PC-9 (cell line): ENCODE data around the gene C14orf119. TPM values are rescaled to one million over a fixed set of nuclear protein-coding genes. Genes with fewer than 3 reads are reported as not detected.

Experiments
- BruUV-seq: library from RNA; stranded (reverse); fragments of 400-500 nt; replicated peaks from 2 replicates; lab custom pipeline; 2021; lab: Mats Ljungman, UMichigan
- CTCF ChIA-PET: fragments of 300-600 bp; sonication (Branson Sonifier 250); formaldehyde crosslinking; loops from one replicate; lab custom pipeline; 2022; ENCODE audit warnings: antibody characterized with exemption; lab: Charles Lee
- POLR2A ChIA-PET: fragments of 300-600 bp; sonication (Branson Sonifier 250); formaldehyde crosslinking; loops from one replicate; lab custom pipeline; 2022; ENCODE audit warnings: antibody characterized with exemption; ENCODE audit not compliant: unreplicated experiment; lab: Charles Lee
- DNase-seq, 2 experiments: peaks; one replicate each; pipeline versions ENCODE4 v3.0.0 to v3.0.0-alpha.2; 2015 to 2022; ENCODE audit warnings: mixed read lengths in 1 of 2
- H2AFZ ChIP-seq: fragments of 200-600 bp; sonication (generic); 2 replicates; pipeline ENCODE4 v1.8.1; 2017; ENCODE audit warnings: antibody characterized with exemption
- H3F3A ChIP-seq: fragments of 200-600 bp; sonication (generic); 2 replicates; pipeline ENCODE4 v1.8.1; 2017; ENCODE audit warnings: antibody characterized with exemption, mild to moderate bottlenecking, low read depth; ENCODE audit not compliant: insufficient read depth
- H3K27ac ChIP-seq: fragments of 200-600 bp; sonication (generic); 2 replicates; pipeline ENCODE4 v1.6.1; 2016; ENCODE audit warnings: mixed run types
- H3K27me3 ChIP-seq: fragments of 200-600 bp; sonication (generic); 2 replicates; pipeline ENCODE4 v1.6.1; 2016; ENCODE audit warnings: low read depth, mixed run types; ENCODE audit not compliant: insufficient read depth
- H3K36me3 ChIP-seq: fragments of 200-600 bp; sonication (generic); 2 replicates; pipeline ENCODE4 v1.6.1; 2016; ENCODE audit warnings: low read depth, mixed run types
- H3K4me1 ChIP-seq: fragments of 200-600 bp; sonication (generic); replicated peaks from 2 replicates; pipeline ENCODE4 v1.6.1; 2016; ENCODE audit warnings: mixed run types; ENCODE audit not compliant: insufficient read depth
- H3K4me2 ChIP-seq: fragments of 200-600 bp; sonication (generic); 2 replicates; pipeline ENCODE4 v1.6.1; 2017; ENCODE audit warnings: mixed run types
- H3K4me3 ChIP-seq: fragments of 200-600 bp; sonication (generic); 2 replicates; pipeline ENCODE4 v1.6.1; 2016; ENCODE audit warnings: mixed run types
- H3K79me2 ChIP-seq: fragments of 200-600 bp; sonication (generic); 2 replicates; pipeline ENCODE4 v1.6.1; 2017; ENCODE audit warnings: low read depth, mixed run types
- H3K9me2 ChIP-seq: fragments of 200-600 bp; sonication (generic); 2 replicates; pipeline ENCODE4 v1.8.1; 2017; ENCODE audit warnings: mild to moderate bottlenecking; ENCODE audit not compliant: insufficient read depth
- H3K9me3 ChIP-seq: fragments of 200-600 bp; sonication (generic); 2 replicates; pipeline ENCODE4 v1.8.1; 2016; ENCODE audit warnings: low read depth; ENCODE audit not compliant: insufficient read depth
- H4K20me1 ChIP-seq: fragments of 200-600 bp; sonication (generic); 2 replicates; pipeline ENCODE4 v1.8.1; 2017; ENCODE audit not compliant: insufficient read depth
- CTCF ChIP-seq: fragments of 200-600 bp; sonication (generic); conservative IDR thresholded peaks from 2 replicates; pipeline ENCODE4 v1.6.1; 2017; ENCODE audit warnings: mixed run types, antibody characterized with exemption, mild to moderate bottlenecking, moderate library complexity
- EZH2 ChIP-seq: fragments of 200-600 bp; sonication (generic); IDR thresholded peaks from 2 replicates; pipeline ENCODE4 v1.8.0; 2017; ENCODE audit warnings: antibody characterized with exemption, low read depth
- intact Hi-C: fragments of 100-400 bp; cut with micrococcal nuclease; formaldehyde crosslinking; loops from one replicate; pipeline ENCODE4 v1.10.0; 2022; ENCODE audit not compliant: unreplicated experiment
- total RNA-seq: library from RNA; stranded (reverse); gene quantifications from 2 replicates; pipeline ENCODE4 v1.2.3, GENCODE V29; 2021

The C14orf119 gene
- total RNA-seq, 1 experiment from 2014 or later, result 46.5 TPM

- DNase-seq, result no peak
- no peak for TF ChIP-seq CTCF
- peaks cover 3% of the 10 kb centered on the region; the same call in 1 of the 2 replicates for H3F3A ChIP-seq
- no peaks in the 10 kb centered on the region for H3K9me2 ChIP-seq
- no peaks in the 10 kb centered on the region for H3K27me3 ChIP-seq
- no TSS peak for BruUV-seq
- H3K27ac ChIP-seq, result no peak overlapping the region
- H3K9me3 ChIP-seq, result no peaks in the 10 kb centered on the region
- H4K20me1 ChIP-seq, result no peaks in the 10 kb centered on the region
- H3K36me3 ChIP-seq, result peaks cover 30% of the 10 kb centered on the region
- POLR2A ChIA-PET, result no interaction called here
- no peak overlapping the region for H3K4me3 ChIP-seq
- no peak overlapping the region for H2AFZ ChIP-seq
- peaks cover 20% of the 10 kb centered on the region for H3K79me2 ChIP-seq
- intact Hi-C loops, result no loop called here
- no peaks in the 10 kb centered on the region for H3K4me1 ChIP-seq
- H3K4me2 ChIP-seq, result no peak overlapping the region
- CTCF ChIA-PET, result no interaction called here
Observed at GRCh38 chr14:23086565-23086964, 8.7 kb upstream of the C14orf119 start.

GRCh38 chr14:23089498-23090253, 5.6 kb upstream of the C14orf119 start:
- POLR2A ChIA-PET, result no interaction called here
- intact Hi-C loops, result no loop called here

GRCh38 chr14:23090254-23090636, 5.1 kb upstream of the C14orf119 start:
- intact Hi-C loops, result no loop called here
- H3K79me2 ChIP-seq, result peaks cover 52% of the 10 kb centered on the region
- TF ChIP-seq EZH2 (no peak), CTCF (no peak)
- H3K27ac ChIP-seq, result no peak overlapping the region
- no peak overlapping the region for H2AFZ ChIP-seq
- ChIA-PET CTCF (no interaction called here), POLR2A (no interaction called here)
- no peak for DNase-seq
- peaks cover 13% of the 10 kb centered on the region for H3K4me1 ChIP-seq
- H3K4me3 ChIP-seq, result no peak overlapping the region
- no peaks in the 10 kb centered on the region for H3K27me3 ChIP-seq
- H4K20me1 ChIP-seq, result peaks cover 12% of the 10 kb centered on the region
- H3K9me2 ChIP-seq, result no peaks in the 10 kb centered on the region
- H3K4me2 ChIP-seq, result no peak overlapping the region
- H3K9me3 ChIP-seq, result no peaks in the 10 kb centered on the region
- no TSS peak for BruUV-seq
- H3K36me3 ChIP-seq, result peaks cover 41% of the 10 kb centered on the region
- no peaks in the 10 kb centered on the region for H3F3A ChIP-seq

More at GRCh38 chr14:23089498-23090253, 5.6 kb upstream of the C14orf119 start:
- Histone ChIP-seq H3K79me2 (peaks cover 51% of the 10 kb centered on the region), H3K9me3 (no peaks in the 10 kb centered on the region), H2AFZ (no peak overlapping the region), H3K36me3 (peaks cover 43% of the 10 kb centered on the region), H4K20me1 (peaks cover 12% of the 10 kb centered on the region), H3K4me3 (no peak overlapping the region), H3K27ac (no peak overlapping the region), H3F3A (no peaks in the 10 kb centered on the region), H3K9me2 (no peaks in the 10 kb centered on the region), H3K4me1 (peaks cover 13% of the 10 kb centered on the region), H3K27me3 (no peaks in the 10 kb centered on the region), H3K4me2 (no peak overlapping the region)
- DNase-seq, result no peak
- CTCF ChIA-PET, result no interaction called here
- TF ChIP-seq CTCF (no peak), EZH2 (no peak)
- BruUV-seq, result no TSS peak
